ENCODE measurements around the gene NTRK3. TPM values are rescaled to one million over a fixed set of nuclear protein-coding genes. Genes with fewer than 3 reads are reported as not detected.

The NTRK3 gene
- total RNA-seq, 2 donors from 2014 or later: 0.66 to 5.2 TPM

DNA sequence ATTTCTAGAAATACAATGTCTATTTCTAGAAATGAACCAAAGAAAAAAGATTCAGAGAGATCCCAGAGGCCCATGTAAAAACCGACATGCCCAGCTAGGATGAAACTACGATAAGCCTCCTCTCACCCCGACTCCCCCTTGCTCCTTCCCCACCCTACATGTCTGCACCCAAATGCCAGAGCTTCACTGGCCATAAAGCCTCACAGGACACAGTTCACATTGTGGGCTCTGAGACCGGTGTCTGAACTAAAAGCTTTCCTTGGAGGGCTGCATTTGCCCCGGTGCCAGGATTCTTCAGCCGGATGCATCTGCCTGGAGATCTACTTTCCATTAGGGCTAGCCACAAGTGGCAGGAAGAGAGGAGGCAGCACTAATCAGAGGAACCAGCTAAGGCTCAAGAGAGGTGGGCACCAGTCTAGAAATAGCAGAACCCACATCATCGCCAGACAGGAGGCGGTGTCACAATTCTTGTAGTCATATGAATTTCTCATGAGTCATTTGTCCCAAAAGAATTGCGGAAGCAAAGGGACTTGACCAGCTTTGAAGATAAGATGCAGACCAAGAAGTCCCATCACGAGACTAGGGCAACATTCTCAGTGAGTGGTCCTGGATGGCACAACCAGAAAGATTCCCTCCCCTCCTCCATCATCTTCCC lies 353.6 kb downstream of the NTRK3 start:
- ATAC-seq (no peak), DNase-seq (peak in 1 of 4 donors; percentile 51)
- Histone ChIP-seq H3K27ac (peak overlapping the region in 1 of 4 donors; percentile 22), H3K4me1 (no peaks in the 10 kb centered on the region), H3K27me3 (no peaks in the 10 kb centered on the region), H3K36me3 (replicated peaks in 1 of 2; ENCODE audit: insufficient read depth in 1 of 2, low read depth in 2 of 2) (no peaks in the 10 kb centered on the region), H3K4me3 (no peak overlapping the region), H3K9me3 (no peaks in the 10 kb centered on the region)
- intact Hi-C loops (cut with DNase I): no loop called here
- WGBS, 2 donors: 58 to 69% methylated on average over 10 of the region's 10 CpGs
- TF ChIP-seq, protein P1, sequence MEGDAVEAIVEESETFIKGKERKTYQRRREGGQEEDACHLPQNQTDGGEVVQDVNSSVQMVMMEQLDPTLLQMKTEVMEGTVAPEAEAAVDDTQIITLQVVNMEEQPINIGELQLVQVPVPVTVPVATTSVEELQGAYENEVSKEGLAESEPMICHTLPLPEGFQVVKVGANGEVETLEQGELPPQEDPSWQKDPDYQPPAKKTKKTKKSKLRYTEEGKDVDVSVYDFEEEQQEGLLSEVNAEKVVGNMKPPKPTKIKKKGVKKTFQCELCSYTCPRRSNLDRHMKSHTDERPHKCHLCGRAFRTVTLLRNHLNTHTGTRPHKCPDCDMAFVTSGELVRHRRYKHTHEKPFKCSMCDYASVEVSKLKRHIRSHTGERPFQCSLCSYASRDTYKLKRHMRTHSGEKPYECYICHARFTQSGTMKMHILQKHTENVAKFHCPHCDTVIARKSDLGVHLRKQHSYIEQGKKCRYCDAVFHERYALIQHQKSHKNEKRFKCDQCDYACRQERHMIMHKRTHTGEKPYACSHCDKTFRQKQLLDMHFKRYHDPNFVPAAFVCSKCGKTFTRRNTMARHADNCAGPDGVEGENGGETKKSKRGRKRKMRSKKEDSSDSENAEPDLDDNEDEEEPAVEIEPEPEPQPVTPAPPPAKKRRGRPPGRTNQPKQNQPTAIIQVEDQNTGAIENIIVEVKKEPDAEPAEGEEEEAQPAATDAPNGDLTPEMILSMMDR (IDR thresholded peaks at IDR 0.05): no peak
- no peak for TF ChIP-seq POLR2A (IDR thresholded peaks at IDR 0.05)

DNA sequence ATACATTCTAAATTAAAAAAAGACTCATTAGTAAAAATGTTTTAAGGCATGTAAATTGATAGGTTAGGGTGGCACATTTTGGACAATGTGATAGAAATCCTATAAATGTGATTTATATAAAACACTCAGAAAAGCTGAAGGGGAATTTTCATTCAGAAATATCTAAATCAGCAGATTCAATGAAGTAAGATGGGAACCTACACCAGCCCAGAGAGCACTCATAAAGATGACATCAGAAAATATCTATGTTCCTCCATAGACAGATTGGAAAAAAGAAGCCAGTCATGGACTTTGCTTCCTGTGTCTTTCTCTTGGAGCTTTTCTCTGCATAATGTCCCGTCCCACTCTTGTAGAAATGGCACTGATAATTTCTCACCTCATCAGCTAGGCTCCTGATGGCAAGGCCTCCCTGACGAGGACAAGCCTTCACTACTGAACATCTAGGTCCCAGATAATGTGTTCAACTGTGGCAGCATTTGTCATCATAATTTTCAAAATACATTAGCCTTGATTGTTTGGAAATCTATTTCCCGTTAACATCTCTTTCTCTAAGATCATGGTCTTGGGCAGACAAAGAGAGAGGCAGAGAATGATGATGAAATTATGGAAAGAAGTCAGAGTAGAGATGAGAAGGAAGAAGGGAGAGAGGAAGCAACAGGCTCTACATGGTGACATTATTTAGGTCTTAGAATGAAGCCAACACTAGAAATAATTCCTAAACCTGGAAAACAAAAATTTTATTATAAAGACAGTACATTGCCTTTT lies 354.4 kb downstream of the NTRK3 start:
- DNase-seq (no peak), ATAC-seq (no peak)
- WGBS, 2 donors: 30 to 34% methylated on average over 3 of the region's 3 CpGs
- H3K9me3 ChIP-seq: no peaks in the 10 kb centered on the region
- H3K27me3 ChIP-seq: no peaks in the 10 kb centered on the region
- H3K27ac ChIP-seq: peak overlapping the region in 1 of 4 donors; percentile 22
- intact Hi-C loops (cut with DNase I): no loop called here
- no peak overlapping the region for H3K4me3 ChIP-seq
- H3K36me3 ChIP-seq (replicated peaks in 1 of 2; ENCODE audit: insufficient read depth in 1 of 2, low read depth in 2 of 2): no peaks in the 10 kb centered on the region
- no peak for TF ChIP-seq POLR2A (IDR thresholded peaks at IDR 0.05)
- H3K4me1 ChIP-seq: no peaks in the 10 kb centered on the region

DNA sequence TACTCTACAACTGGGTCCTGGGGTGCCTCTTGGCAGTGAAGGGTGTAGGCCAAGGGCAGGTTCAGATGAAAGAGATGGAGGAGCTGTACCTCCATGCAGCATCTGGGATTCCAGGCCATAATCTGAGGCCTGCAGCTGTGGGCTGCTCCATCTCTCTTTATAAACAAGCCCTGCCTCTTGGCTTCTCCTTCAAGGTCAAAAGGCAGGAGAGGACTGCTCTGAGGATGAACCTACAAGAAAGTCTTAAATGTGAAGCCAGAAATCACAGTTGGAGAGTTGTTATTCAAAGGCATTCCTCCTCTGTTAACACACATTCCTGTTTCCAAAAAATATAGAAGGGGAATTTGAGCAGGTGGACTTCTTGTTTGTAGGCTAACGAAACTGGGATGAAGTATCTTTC lies 355.5 kb downstream of the NTRK3 start:
- H3K9me3 ChIP-seq: no peaks in the 10 kb centered on the region
- no peak overlapping the region for H3K27ac ChIP-seq
- no peaks in the 10 kb centered on the region for H3K4me1 ChIP-seq
- ATAC-seq (no peak), DNase-seq (no peak)
- H3K36me3 ChIP-seq (replicated peaks in 1 of 2; ENCODE audit: insufficient read depth in 1 of 2, low read depth in 2 of 2): no peaks in the 10 kb centered on the region
- no peak for TF ChIP-seq POLR2A (IDR thresholded peaks at IDR 0.05)
- TF ChIP-seq, protein P1 (IDR thresholded peaks at IDR 0.05): no peak
- no peaks in the 10 kb centered on the region for H3K27me3 ChIP-seq
- intact Hi-C loops (cut with DNase I): no loop called here
- 20 to 27% methylated on average over 1 of the region's 1 CpG for WGBS, 2 donors
- no peak overlapping the region for H3K4me3 ChIP-seq

DNA sequence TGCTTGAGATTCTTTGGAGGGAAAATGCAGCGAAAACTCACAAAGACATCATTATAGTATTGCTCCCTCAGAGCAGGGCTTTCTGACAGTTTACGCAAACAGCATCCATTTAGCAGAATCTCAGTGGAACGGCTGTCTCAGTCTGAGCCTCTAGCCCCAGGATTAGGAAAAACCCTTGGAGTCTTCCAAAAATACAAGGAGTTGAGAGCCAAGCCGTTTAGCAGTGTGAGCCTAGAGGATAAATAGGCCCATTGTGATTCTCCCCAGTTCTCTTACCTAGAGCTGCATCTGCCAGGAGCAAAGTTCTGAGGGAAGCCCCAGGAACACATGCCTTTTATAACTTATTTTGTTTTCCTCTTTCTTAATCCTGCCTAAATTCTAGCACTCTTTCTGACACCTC lies 359.6 kb downstream of the NTRK3 start:
- no peak overlapping the region for H3K4me3 ChIP-seq
- H3K36me3 ChIP-seq (replicated peaks in 1 of 2; ENCODE audit: insufficient read depth in 1 of 2, low read depth in 2 of 2): no peaks in the 10 kb centered on the region
- no peaks in the 10 kb centered on the region for H3K27me3 ChIP-seq
- H3K4me1 ChIP-seq: no peaks in the 10 kb centered on the region
- no peaks in the 10 kb centered on the region for H3K9me3 ChIP-seq
- ATAC-seq: no peak
- H3K27ac ChIP-seq: no peak overlapping the region
- no peak for DNase-seq
- TF ChIP-seq, protein P1 (IDR thresholded peaks at IDR 0.05): no peak
- no peak for TF ChIP-seq POLR2A (IDR thresholded peaks at IDR 0.05)
- 47 to 57% methylated on average over 4 of the region's 4 CpGs for WGBS, 2 donors
- intact Hi-C loops (cut with DNase I): no loop called here

DNA sequence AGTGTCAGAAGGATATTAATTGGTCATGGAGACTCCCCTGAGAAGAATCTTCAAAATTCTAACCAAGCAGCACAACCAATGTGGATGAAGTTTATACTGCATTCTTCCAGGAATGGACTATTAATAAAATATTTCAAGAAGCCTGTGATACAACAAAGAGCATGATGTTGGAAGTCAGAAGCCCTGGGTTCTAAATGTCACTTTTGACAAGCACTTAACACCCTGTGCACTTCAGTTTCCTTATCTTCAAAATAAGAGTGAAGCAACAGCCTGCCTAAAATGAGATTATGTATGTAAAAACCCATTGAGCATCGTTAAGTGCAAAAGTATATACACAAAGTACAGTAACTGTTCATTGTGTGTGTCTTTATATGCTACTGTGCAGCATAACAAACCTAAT lies 369.4 kb downstream of the NTRK3 start:
- Histone ChIP-seq H3K4me1 (no peaks in the 10 kb centered on the region), H3K9me3 (no peaks in the 10 kb centered on the region), H3K4me3 (no peak overlapping the region), H3K27ac (no peak overlapping the region), H3K36me3 (replicated peaks in 1 of 2; ENCODE audit: insufficient read depth in 1 of 2, low read depth in 2 of 2) (no peaks in the 10 kb centered on the region), H3K27me3 (no peaks in the 10 kb centered on the region)
- ATAC-seq (no peak), DNase-seq (no peak)
- TF ChIP-seq POLR2A (IDR thresholded peaks at IDR 0.05): no peak
- TF ChIP-seq, protein P1 (IDR thresholded peaks at IDR 0.05): no peak
- intact Hi-C loops (cut with DNase I): no loop called here
- 36 to 39% methylated on average over 1 of the region's 1 CpG for WGBS, 2 donors
